Endothelial cell of umbilical vein (primary cell): ENCODE measurements around the gene DSPP.

Experiments used
- EZH2 ChIP-seq: IDR thresholded peaks from 2 replicates; pipeline ENCODE4 v1.6.1; 2012; ENCODE audit warnings: borderline replicate concordance, low read depth, mild to moderate bottlenecking, moderate library complexity, low read length, inconsistent platforms; ENCODE audit not compliant: severe bottlenecking
- MYC ChIP-seq: IDR thresholded peaks from one replicate; pipeline ENCODE4 v1.6.1; 2011; ENCODE audit warnings: mild to moderate bottlenecking, low read depth, low read length
- POLR2A ChIP-seq: IDR thresholded peaks from 2 replicates; pipeline ENCODE4 v1.6.1; 2012; ENCODE audit warnings: low read depth, mild to moderate bottlenecking, control low read depth, low read length
- TF ChIP-seq, protein P1 (sequence below), 2 donors: IDR thresholded peaks; 1 replicate in 1 of 2; 2 replicates in 1 of 2; pipeline ENCODE4 v1.5.1; 2011; ENCODE audit warnings: low read length in 2 of 2, mild to moderate bottlenecking in 2 of 2, moderate library complexity in 2 of 2, control low read depth in 1 of 2, inconsistent platforms in 1 of 2, low read depth in 1 of 2; ENCODE audit not compliant: insufficient read depth in 1 of 2; ENCODE audit errors: extremely low read depth in 1 of 2

DNA sequence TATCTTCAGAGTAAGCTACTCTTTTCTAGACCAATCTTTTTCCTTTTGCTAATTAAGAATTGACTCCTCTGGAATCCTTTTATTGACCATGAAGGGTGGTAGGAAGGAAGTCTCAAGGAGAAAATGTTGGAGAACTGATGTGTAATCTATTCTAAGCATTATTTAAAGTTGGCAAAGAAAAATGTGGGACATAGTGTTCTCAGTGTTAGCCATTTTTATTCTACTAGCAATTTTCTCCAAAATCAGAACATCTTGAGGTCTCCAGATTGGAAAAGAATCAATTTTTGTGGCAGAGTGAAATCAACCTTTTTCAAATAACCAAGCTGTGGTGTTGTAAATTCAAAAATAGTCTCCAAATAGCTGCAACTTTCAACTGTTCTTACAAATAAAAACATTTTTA lies 23.3 kb downstream of the DSPP start:
- TF ChIP-seq, protein P1, sequence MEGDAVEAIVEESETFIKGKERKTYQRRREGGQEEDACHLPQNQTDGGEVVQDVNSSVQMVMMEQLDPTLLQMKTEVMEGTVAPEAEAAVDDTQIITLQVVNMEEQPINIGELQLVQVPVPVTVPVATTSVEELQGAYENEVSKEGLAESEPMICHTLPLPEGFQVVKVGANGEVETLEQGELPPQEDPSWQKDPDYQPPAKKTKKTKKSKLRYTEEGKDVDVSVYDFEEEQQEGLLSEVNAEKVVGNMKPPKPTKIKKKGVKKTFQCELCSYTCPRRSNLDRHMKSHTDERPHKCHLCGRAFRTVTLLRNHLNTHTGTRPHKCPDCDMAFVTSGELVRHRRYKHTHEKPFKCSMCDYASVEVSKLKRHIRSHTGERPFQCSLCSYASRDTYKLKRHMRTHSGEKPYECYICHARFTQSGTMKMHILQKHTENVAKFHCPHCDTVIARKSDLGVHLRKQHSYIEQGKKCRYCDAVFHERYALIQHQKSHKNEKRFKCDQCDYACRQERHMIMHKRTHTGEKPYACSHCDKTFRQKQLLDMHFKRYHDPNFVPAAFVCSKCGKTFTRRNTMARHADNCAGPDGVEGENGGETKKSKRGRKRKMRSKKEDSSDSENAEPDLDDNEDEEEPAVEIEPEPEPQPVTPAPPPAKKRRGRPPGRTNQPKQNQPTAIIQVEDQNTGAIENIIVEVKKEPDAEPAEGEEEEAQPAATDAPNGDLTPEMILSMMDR (IDR thresholded peaks at IDR 0.05; ENCODE audit: extremely low read depth in 1 of 2, insufficient read depth in 1 of 2, low read depth in 1 of 2, low read length in 2 of 2): no peak
- no peak for TF ChIP-seq MYC
- no peak for TF ChIP-seq EZH2
- no peak for TF ChIP-seq POLR2A
